Measurements from ENCODE around the gene FMNL1.
A peak's percentile ranks its signal among the peaks of the same experiment; 100 is the strongest.

The FMNL1 gene

GRCh38 chr17:45227101-45227925 is 5.6 kb downstream of the FMNL1 start:
- DNase-seq (ENCODE audit: low spot score in 2 of 2) (peak in 1 of 2 donors; percentile 55), ATAC-seq (ENCODE audit: low read depth) (peak; percentile 4)
- Mint-ChIP-seq H3K27ac (peak overlapping the region; percentile 98), H3K36me3 (peaks cover 5% of the 10 kb centered on the region), H3K4me1 (peaks cover 72% of the 10 kb centered on the region), H3K27me3 (no peaks in the 10 kb centered on the region), H3K9me3 (no peaks in the 10 kb centered on the region), H3K4me3 (peak overlapping the region; percentile 92)

GRCh38 chr17:45227926-45228762 is 6.5 kb downstream of the FMNL1 start:
- DNase-seq (ENCODE audit: low spot score in 2 of 2) (no peak), ATAC-seq (ENCODE audit: low read depth) (no peak)
- Mint-ChIP-seq H3K4me3 (peak overlapping the region; percentile 92), H3K36me3 (peaks cover 6% of the 10 kb centered on the region), H3K27ac (peak overlapping the region; percentile 98), H3K9me3 (no peaks in the 10 kb centered on the region), H3K4me1 (peaks cover 74% of the 10 kb centered on the region), H3K27me3 (no peaks in the 10 kb centered on the region)

- peak overlapping the region; percentile 92 for H3K4me3 Mint-ChIP-seq
- peaks cover 70% of the 10 kb centered on the region for H3K4me1 Mint-ChIP-seq
- H3K27me3 Mint-ChIP-seq, result no peaks in the 10 kb centered on the region
- ATAC-seq (ENCODE audit: low read depth) (peak; percentile 63), DNase-seq (ENCODE audit: low spot score in 2 of 2) (peak; percentile 82)
- H3K36me3 Mint-ChIP-seq, result peaks cover 9% of the 10 kb centered on the region
- no peaks in the 10 kb centered on the region for H3K9me3 Mint-ChIP-seq
- H3K27ac Mint-ChIP-seq, result peak overlapping the region; percentile 98
Measured at GRCh38 chr17:45228763-45229539, 7.3 kb downstream of the FMNL1 start.

GRCh38 chr17:45229681-45230409 is 8.2 kb downstream of the FMNL1 start:
- Mint-ChIP-seq H3K4me3 (peak overlapping the region; percentile 92), H3K36me3 (peaks cover 12% of the 10 kb centered on the region), H3K9me3 (no peaks in the 10 kb centered on the region), H3K27ac (peak overlapping the region; percentile 98), H3K4me1 (peaks cover 67% of the 10 kb centered on the region), H3K27me3 (no peaks in the 10 kb centered on the region)
- DNase-seq (ENCODE audit: low spot score in 2 of 2) (no peak), ATAC-seq (ENCODE audit: low read depth) (no peak)

GRCh38 chr17:45230410-45230786 is 8.7 kb downstream of the FMNL1 start:
- ATAC-seq (ENCODE audit: low read depth) (no peak), DNase-seq (ENCODE audit: low spot score in 2 of 2) (no peak)
- Mint-ChIP-seq H3K4me3 (peak overlapping the region; percentile 24), H3K4me1 (peaks cover 67% of the 10 kb centered on the region), H3K9me3 (no peaks in the 10 kb centered on the region), H3K27me3 (no peaks in the 10 kb centered on the region), H3K36me3 (peaks cover 17% of the 10 kb centered on the region), H3K27ac (peak overlapping the region; percentile 98)

GRCh38 chr17:45230787-45231480 is 9.2 kb downstream of the FMNL1 start:
- ATAC-seq (ENCODE audit: low read depth) (no peak), DNase-seq (ENCODE audit: low spot score in 2 of 2) (no peak)
- Mint-ChIP-seq H3K4me3 (peak overlapping the region; percentile 24), H3K4me1 (peaks cover 67% of the 10 kb centered on the region), H3K27me3 (no peaks in the 10 kb centered on the region), H3K36me3 (peaks cover 17% of the 10 kb centered on the region), H3K9me3 (no peaks in the 10 kb centered on the region), H3K27ac (peak overlapping the region; percentile 98)

- Mint-ChIP-seq H3K4me1 (peaks cover 62% of the 10 kb centered on the region), H3K27ac (peak overlapping the region; percentile 98), H3K27me3 (no peaks in the 10 kb centered on the region), H3K9me3 (no peaks in the 10 kb centered on the region), H3K36me3 (peaks cover 17% of the 10 kb centered on the region), H3K4me3 (no peak overlapping the region)
- ATAC-seq (ENCODE audit: low read depth) (no peak), DNase-seq (ENCODE audit: low spot score in 2 of 2) (no peak)
Measured at GRCh38 chr17:45231481-45232116, 9.9 kb downstream of the FMNL1 start.

- Mint-ChIP-seq H3K27ac (peak overlapping the region; percentile 98), H3K4me3 (no peak overlapping the region), H3K4me1 (peaks cover 51% of the 10 kb centered on the region), H3K27me3 (no peaks in the 10 kb centered on the region), H3K36me3 (peaks cover 23% of the 10 kb centered on the region), H3K9me3 (no peaks in the 10 kb centered on the region)
- ATAC-seq (ENCODE audit: low read depth) (no peak), DNase-seq (ENCODE audit: low spot score in 2 of 2) (no peak)
Measured at GRCh38 chr17:45232514-45233422, 11.1 kb downstream of the FMNL1 start.

GRCh38 chr17:45233423-45233924 is 11.8 kb downstream of the FMNL1 start:
- DNase-seq (ENCODE audit: low spot score in 2 of 2) (no peak), ATAC-seq (ENCODE audit: low read depth) (no peak)
- H3K27ac Mint-ChIP-seq, result peak overlapping the region; percentile 98
- H3K9me3 Mint-ChIP-seq, result no peaks in the 10 kb centered on the region
- H3K4me1 Mint-ChIP-seq, result peaks cover 49% of the 10 kb centered on the region
- H3K4me3 Mint-ChIP-seq, result no peak overlapping the region
- H3K27me3 Mint-ChIP-seq, result no peaks in the 10 kb centered on the region
- peaks cover 31% of the 10 kb centered on the region for H3K36me3 Mint-ChIP-seq

GRCh38 chr17:45234641-45235415 is 13.1 kb downstream of the FMNL1 start:
- H3K4me3 Mint-ChIP-seq, result no peak overlapping the region
- H3K9me3 Mint-ChIP-seq, result no peaks in the 10 kb centered on the region
- peaks cover 40% of the 10 kb centered on the region for H3K36me3 Mint-ChIP-seq
- H3K4me1 Mint-ChIP-seq, result peaks cover 41% of the 10 kb centered on the region
- ATAC-seq (ENCODE audit: low read depth) (peak; percentile 75), DNase-seq (ENCODE audit: low spot score in 2 of 2) (no peak)
- H3K27ac Mint-ChIP-seq, result peak overlapping the region; percentile 98
- no peaks in the 10 kb centered on the region for H3K27me3 Mint-ChIP-seq

Data from memory B cell (primary cell).